Endodermal cell (in vitro differentiated cells): ENCODE data around the gene PDE3A. TPM values are rescaled to one million over a fixed set of nuclear protein-coding genes. Genes with fewer than 3 reads are reported as not detected.

Experiments
- DNase-seq: peaks from one replicate; pipeline ENCODE4 v3.0.0-alpha.2; 2017
- H3K27ac ChIP-seq: 2 replicates; pipeline ENCODE4 v1.5.1; 2013; ENCODE audit warnings: mild to moderate bottlenecking, low read depth, low read length, moderate library complexity
- H3K27me3 ChIP-seq: 2 replicates; pipeline ENCODE4 v1.6.1; 2013; ENCODE audit warnings: mild to moderate bottlenecking, low read length, moderate library complexity; ENCODE audit not compliant: insufficient read depth, control insufficient read depth, poor library complexity, severe bottlenecking
- H3K36me3 ChIP-seq: 2 replicates; pipeline ENCODE4 v1.7.0; 2013; ENCODE audit warnings: mild to moderate bottlenecking, low read length, moderate library complexity; ENCODE audit not compliant: control insufficient read depth, insufficient read depth
- H3K4me1 ChIP-seq: one replicate; pipeline ENCODE4 v1.7.0; 2013; ENCODE audit warnings: low read length; ENCODE audit not compliant: control insufficient read depth, insufficient read depth
- H3K4me3 ChIP-seq: 2 replicates; pipeline ENCODE4 v1.5.1; 2013; ENCODE audit warnings: mild to moderate bottlenecking, low read length, moderate library complexity
- H3K9ac ChIP-seq: 2 replicates; pipeline ENCODE4 v1.6.1; 2013; ENCODE audit warnings: mild to moderate bottlenecking, low read length, moderate library complexity; ENCODE audit not compliant: poor library complexity, severe bottlenecking; ENCODE audit errors: extremely low read depth
- H3K9me3 ChIP-seq: 2 replicates; pipeline ENCODE4 v1.6.1; 2013; ENCODE audit warnings: mild to moderate bottlenecking, low read length, moderate library complexity; ENCODE audit not compliant: control insufficient read depth
- H3K27ac Mint-ChIP-seq: 2 replicates; pipeline ENCODE4 v1.8.0; 2020; ENCODE audit warnings: mixed read lengths
- H3K27me3 Mint-ChIP-seq: 2 replicates; pipeline ENCODE4 v1.8.0; 2021; ENCODE audit warnings: mild to moderate bottlenecking, mixed read lengths; ENCODE audit not compliant: insufficient read depth
- H3K36me3 Mint-ChIP-seq: 2 replicates; pipeline ENCODE4 v1.8.0; 2020; ENCODE audit warnings: low read depth, mixed read lengths
- H3K4me1 Mint-ChIP-seq: 2 replicates; pipeline ENCODE4 v1.8.0; 2020; ENCODE audit warnings: mixed read lengths
- H3K4me3 Mint-ChIP-seq: 2 replicates; pipeline ENCODE4 v1.8.0; 2020; ENCODE audit warnings: mild to moderate bottlenecking, moderate library complexity, mixed read lengths
- H3K9me3 Mint-ChIP-seq: 2 replicates; pipeline ENCODE4 v1.8.0; 2020; ENCODE audit warnings: mild to moderate bottlenecking, mixed read lengths
- CTCF ChIP-seq: fragments of 200-600 bp; sonication (generic); conservative IDR thresholded peaks from 2 replicates; pipeline ENCODE4 v1.5.0; 2021; ENCODE audit warnings: antibody characterized with exemption, mild to moderate bottlenecking
- WGBS, 2 experiments: methylation state at CpG; one replicate each; pipeline versions ENCODE4 v1.1.5 to v1.1.7; 2013; ENCODE audit warnings: missing lambda C conversion rate in 2 of 2, mixed read lengths in 1 of 2; ENCODE audit not compliant: insufficient coverage in 1 of 2, insufficient read length in 1 of 2; 5-methylcytosine and 5-hydroxymethylcytosine counted together
- total RNA-seq, 2 donors: library from RNA; stranded (reverse); fragmentation: NEBNext Ultra II Directional in 1 of 2; extraction: Animal tissue kit (Norgen Biotek cat#: 25700) in 1 of 2; gene quantifications; 2 replicates in 1 of 2; 3 replicates in 1 of 2; pipeline ENCODE4 v1.2.1, GENCODE V29; 2021

The PDE3A gene
- total RNA-seq, 2 donors from 2014 or later: 0.62 to 1.8 TPM

GRCh38 chr12:20722142-20722541, 353.8 kb downstream of the PDE3A start:
- WGBS, 2 experiments: 58 to 70% methylated on average over 1 of the region's 1 CpG
- H3K27me3 Mint-ChIP-seq: no peaks in the 10 kb centered on the region
- Histone ChIP-seq H3K36me3 (no peaks in the 10 kb centered on the region), H3K4me1 (no peaks in the 10 kb centered on the region), H3K4me3 (peak overlapping the region; percentile 31), H3K9me3 (no peaks in the 10 kb centered on the region), H3K27ac (no peak overlapping the region), H3K9ac (no peak overlapping the region), H3K27me3 (no peaks in the 10 kb centered on the region)
- H3K4me1 Mint-ChIP-seq: peaks cover 15% of the 10 kb centered on the region
- no peak for TF ChIP-seq CTCF
- H3K36me3 Mint-ChIP-seq: no peaks in the 10 kb centered on the region
- no peak for DNase-seq
- H3K4me3 Mint-ChIP-seq: no peak overlapping the region
- peaks cover 2% of the 10 kb centered on the region for H3K9me3 Mint-ChIP-seq
- no peak overlapping the region for H3K27ac Mint-ChIP-seq

- no peak for DNase-seq
- no peaks in the 10 kb centered on the region for H3K36me3 ChIP-seq
- no peak overlapping the region for H3K9ac ChIP-seq
- Mint-ChIP-seq H3K27me3 (no peaks in the 10 kb centered on the region), H3K4me1 (no peaks in the 10 kb centered on the region), H3K9me3 (peaks cover 16% of the 10 kb centered on the region), H3K27ac (no peak overlapping the region), H3K36me3 (peaks cover 3% of the 10 kb centered on the region), H3K4me3 (no peak overlapping the region)
- no peaks in the 10 kb centered on the region for H3K27me3 ChIP-seq
- WGBS, 2 experiments: 100% methylated on average over 1 of the region's 1 CpG; no CpG with 5 or more reads in 1 of the 2 experiments
- H3K4me1 ChIP-seq: no peaks in the 10 kb centered on the region
- TF ChIP-seq CTCF: no peak
- H3K27ac ChIP-seq: no peak overlapping the region
- no peaks in the 10 kb centered on the region for H3K9me3 ChIP-seq
- H3K4me3 ChIP-seq: no peak overlapping the region
These were observed 362.9 kb downstream of the PDE3A start for GRCh38 chr12:20731274-20731673.
